A549 (cell line): ENCODE data around the gene COL2A1. TPM values are rescaled to one million over a fixed set of nuclear protein-coding genes. Genes with fewer than 3 reads are reported as not detected.

ENCODE experiments used
- ATAC-seq, 2 experiments: fragments of 200-7000 bp in 1 of 2; fragments of >200 bp in 1 of 2; cut with Nextera tagmentation in 1 of 2; cut with Tn5 transposase in 1 of 2; 3 replicates each; pipeline versions ENCODE4 v1.8.0 to v1.9.1; 2018 to 2020; ENCODE audit warnings: mild to moderate bottlenecking in 1 of 2, moderate library complexity in 1 of 2
- CTCF ChIA-PET: fragments of 300-600 bp; sonication (Branson Sonifier 250); formaldehyde crosslinking; extraction: SDS; loops from one replicate; lab custom pipeline; 2021; ENCODE audit warnings: antibody characterized with exemption, inconsistent platforms; lab: Yijun Ruan, JAX
- POLR2A ChIA-PET: fragments of 350-600 bp; formaldehyde crosslinking; extraction: SDS; loops from one replicate; lab custom pipeline; 2021; ENCODE audit warnings: antibody characterized with exemption, inconsistent platforms; lab: Yijun Ruan, JAX
- DNase-seq, 2 experiments: peaks; one replicate each; pipeline versions ENCODE4 v3.0.0 to v3.0.0-alpha.2; 2011 to 2016; ENCODE audit warnings: low read depth in 1 of 2, low spot score in 1 of 2
- FAIRE-seq: peaks from 2 replicates; lab custom pipeline; 2011; peaks lifted over from hg19 to GRCh38; lab: Jason Lieb, UNC
- H3K27ac ChIP-seq, 2 experiments: fragments of >200 bp; sonication (Bioruptor Twin); formaldehyde crosslinking; 3 replicates each; pipeline ENCODE4 v1.5.1; 2016 to 2017
- H3K4me1 ChIP-seq: fragments of >200 bp; sonication (Bioruptor Twin); formaldehyde crosslinking; 3 replicates; pipeline ENCODE4 v1.6.1; 2016
- H3K4me2 ChIP-seq: fragments of >200 bp; sonication (Bioruptor Twin); formaldehyde crosslinking; 3 replicates; pipeline ENCODE4 v1.6.1; 2016
- H3K4me3 ChIP-seq: fragments of >200 bp; sonication (Bioruptor Twin); formaldehyde crosslinking; 3 replicates; pipeline ENCODE4 v1.5.1; 2016
- H3K9me3 ChIP-seq: fragments of >200 bp; sonication (Bioruptor Twin); formaldehyde crosslinking; 3 replicates; pipeline ENCODE4 v1.6.1; 2016
- BHLHE40 ChIP-seq: IDR thresholded peaks from 2 replicates; pipeline ENCODE4 v1.6.1; 2012; ENCODE audit warnings: low read depth, low read length, inconsistent platforms
- CBX2 ChIP-seq: fragments of 200-600 bp; sonication (generic); IDR thresholded peaks from 2 replicates; pipeline ENCODE4 v1.6.1; 2016; ENCODE audit warnings: low read depth, mild to moderate bottlenecking, borderline replicate concordance
- CBX8 ChIP-seq: fragments of 200-600 bp; sonication (generic); IDR thresholded peaks from 2 replicates; pipeline ENCODE4 v1.6.1; 2016
- CEBPB ChIP-seq, 2 experiments: fragments of >200 bp in 1 of 2; sonication (Bioruptor Twin) in 1 of 2; formaldehyde crosslinking in 1 of 2; IDR thresholded peaks; 2 replicates each; pipeline ENCODE4 v1.6.1; 2012 to 2016
- EP300 ChIP-seq, 2 experiments: fragments of >200 bp; sonication (Bioruptor Twin); formaldehyde crosslinking; IDR thresholded peaks; 2 replicates in 1 of 2; 3 replicates in 1 of 2; pipeline ENCODE4 v1.6.1; 2016 to 2017
- FOSB ChIP-seq: fragments of 250-450 bp; sonication (Bioruptor Pico); IDR thresholded peaks from 2 replicates; pipeline ENCODE4 v1.5.0; 2020; ENCODE audit warnings: mild to moderate bottlenecking, moderate library complexity
- FOSL2 ChIP-seq, 2 experiments: fragments of 450-650 bp in 1 of 2; fragments of >200 bp in 1 of 2; sonication (Bioruptor Twin) in 1 of 2; formaldehyde crosslinking; IDR thresholded peaks; 2 replicates each; pipeline versions ENCODE4 v1.5.0 to v1.6.1; 2016 to 2020; ENCODE audit warnings: mild to moderate bottlenecking in 1 of 2, moderate library complexity in 1 of 2
- FOXS1 ChIP-seq: fragments of 250-450 bp; sonication (Bioruptor Pico); IDR thresholded peaks from 2 replicates; pipeline ENCODE4 v1.5.0; 2020; ENCODE audit warnings: mild to moderate bottlenecking, moderate library complexity
- HDAC2 ChIP-seq: fragments of 200-600 bp; sonication (generic); IDR thresholded peaks from 2 replicates; pipeline ENCODE4 v1.6.1; 2016
- HOXB13 ChIP-seq: fragments of 250-450 bp; sonication (Bioruptor Pico); IDR thresholded peaks from 2 replicates; pipeline ENCODE4 v1.5.0; 2020; ENCODE audit warnings: low read depth, mild to moderate bottlenecking, moderate library complexity
- HOXB5 ChIP-seq: fragments of 250-450 bp; sonication (Bioruptor Pico); IDR thresholded peaks from 2 replicates; pipeline ENCODE4 v1.5.0; 2020; ENCODE audit warnings: mild to moderate bottlenecking, moderate library complexity
- JUN ChIP-seq, 2 experiments: fragments of >200 bp; sonication (Bioruptor Twin); formaldehyde crosslinking; IDR thresholded peaks; 2 replicates in 1 of 2; 3 replicates in 1 of 2; pipeline ENCODE4 v1.6.1; 2016 to 2017
- JUNB ChIP-seq: fragments of >200 bp; sonication (Bioruptor Twin); formaldehyde crosslinking; IDR thresholded peaks from 2 replicates; pipeline ENCODE4 v1.6.1; 2016
- KDM1A ChIP-seq: fragments of 200-600 bp; sonication (generic); IDR thresholded peaks from 2 replicates; pipeline ENCODE4 v1.6.1; 2016; ENCODE audit warnings: low read depth, mild to moderate bottlenecking
- MAZ ChIP-seq: fragments of 150-350 bp; IDR thresholded peaks from 2 replicates; pipeline ENCODE4 v1.6.1; 2014; ENCODE audit warnings: antibody characterized with exemption, low read depth, low read length, borderline replicate concordance
- MYC ChIP-seq: IDR thresholded peaks from 2 replicates; pipeline ENCODE4 v1.6.1; 2012; ENCODE audit warnings: mild to moderate bottlenecking, inconsistent platforms, low read length, improper control_type of control experiment, borderline replicate concordance
- NFE2L2 ChIP-seq: fragments of 150-350 bp; conservative IDR thresholded peaks from 2 replicates; pipeline ENCODE4 v1.6.1; 2014; ENCODE audit warnings: low read length
- NR3C1 ChIP-seq: fragments of >200 bp; sonication (Bioruptor Twin); formaldehyde crosslinking; IDR thresholded peaks from 3 replicates; pipeline ENCODE4 v1.6.1; 2017
- POLR2AphosphoS2 ChIP-seq: conservative IDR thresholded peaks from 2 replicates; pipeline ENCODE4 v1.6.1; 2012; ENCODE audit warnings: low read length, improper control_type of control experiment, inconsistent platforms
- RAD21 ChIP-seq, 2 experiments: fragments of >200 bp in 1 of 2; sonication (Bioruptor Twin) in 1 of 2; formaldehyde crosslinking in 1 of 2; IDR thresholded peaks in 1 of 2; conservative IDR thresholded peaks in 1 of 2; 2 replicates in 1 of 2; 3 replicates in 1 of 2; pipeline ENCODE4 v1.6.1; 2012 to 2018; ENCODE audit warnings: inconsistent platforms in 1 of 2
- RFX5 ChIP-seq: fragments of 450-650 bp; IDR thresholded peaks from 2 replicates; pipeline ENCODE4 v1.7.1; 2014; ENCODE audit warnings: antibody characterized with exemption, mild to moderate bottlenecking, moderate library complexity
- RNF2 ChIP-seq: fragments of 200-600 bp; sonication (generic); IDR thresholded peaks from 2 replicates; pipeline ENCODE4 v1.6.1; 2016; ENCODE audit warnings: low read depth, mild to moderate bottlenecking, antibody characterized with exemption, moderate library complexity, borderline replicate concordance
- TFCP2L1 ChIP-seq: fragments of 250-450 bp; sonication (Bioruptor Pico); IDR thresholded peaks from 2 replicates; pipeline ENCODE4 v1.5.0; 2021; ENCODE audit warnings: mild to moderate bottlenecking
- TP53 ChIP-seq: fragments of 250-450 bp; sonication (Bioruptor Pico); IDR thresholded peaks from 2 replicates; pipeline ENCODE4 v1.5.0; 2021; ENCODE audit warnings: mild to moderate bottlenecking, moderate library complexity
- ZNF302 ChIP-seq: fragments of 250-450 bp; sonication (Bioruptor Pico); IDR thresholded peaks from 2 replicates; pipeline ENCODE4 v1.9.0; 2021; ENCODE audit warnings: inconsistent platforms, mild to moderate bottlenecking, moderate library complexity
- WGBS: methylation state at CpG from one replicate; pipeline ENCODE4 v1.1.6; 2017; ENCODE audit errors: missing lambda C conversion rate; 5-methylcytosine and 5-hydroxymethylcytosine counted together
- polyA plus RNA-seq, 4 experiments: library from polyadenylated mRNA; depleted of rRNA in 3 of 4; stranded (reverse); fragments of >200 nt; fragmentation: RNase III in 1 of 4; extraction: RNeasy Plus Mini Kit Qiagen cat#74134 plus additional on column Dnase treatment in 1 of 4; gene quantifications; 2 replicates in 3 of 4; 3 replicates in 1 of 4; pipeline ENCODE4 v1.2.3, GENCODE V29; 2011 to 2017
- TF ChIP-seq, protein P1 (sequence below): fragments of >200 bp; sonication (Bioruptor Twin); formaldehyde crosslinking; IDR thresholded peaks from 2 replicates; pipeline ENCODE4 v1.6.1; 2016
- TF ChIP-seq, protein P2 (sequence below): fragments of 450-650 bp; IDR thresholded peaks from 2 replicates; pipeline ENCODE4 v1.6.1; 2014; ENCODE audit warnings: antibody characterized with exemption

The COL2A1 gene
- polyA plus RNA-seq, 2 of the 4 experiments (the other 2 are of a cell fraction): 0.01 TPM; not detected in 1

DNA sequence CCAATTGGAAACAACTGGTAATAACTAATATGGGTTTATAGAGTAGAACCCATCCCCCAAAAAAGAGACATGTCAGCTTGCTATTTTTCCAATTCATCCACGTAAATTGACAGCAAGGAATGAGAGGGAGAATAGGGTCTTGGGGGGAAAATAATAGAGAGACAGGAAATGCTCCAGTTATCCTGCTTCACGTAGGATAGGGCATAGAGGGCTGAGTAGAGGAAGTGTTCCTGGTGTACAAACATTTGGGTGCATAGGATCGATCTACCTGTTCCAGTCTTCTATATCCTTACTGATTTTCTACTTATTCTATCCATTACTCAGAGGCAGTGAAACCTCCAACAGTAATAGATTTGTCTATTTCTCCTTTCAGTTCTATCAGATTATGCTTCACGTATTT lies 49.6 kb upstream of the COL2A1 start (continued):
- TF ChIP-seq FOSL2 (IDR thresholded peaks at IDR 0.05): no peak
- TF ChIP-seq FOSL2 (CRISPR knock-in tag; IDR thresholded peaks at IDR 0.05): no peak

DNA sequence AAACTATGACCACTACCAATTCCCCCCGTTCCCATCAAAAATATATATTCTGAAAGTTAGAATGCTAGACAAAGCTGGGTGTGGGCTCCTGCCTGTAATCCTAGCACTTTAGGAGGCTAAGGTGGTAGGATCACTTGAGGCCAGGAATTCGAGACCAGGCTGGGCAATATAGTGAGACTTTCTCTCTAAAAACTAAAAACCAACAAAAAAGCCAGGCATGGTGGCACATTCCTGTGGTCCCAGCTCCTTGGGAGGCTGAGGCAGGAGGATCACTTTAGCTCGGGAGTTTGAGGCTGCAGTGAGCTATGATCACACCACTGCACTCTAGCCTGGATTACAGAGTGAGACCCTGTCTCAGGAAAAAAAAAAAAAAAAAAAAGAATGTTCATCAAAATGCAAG lies 48.8 kb upstream of the COL2A1 start:
- Histone ChIP-seq H3K4me2 (no peak overlapping the region), H3K9me3 (no peaks in the 10 kb centered on the region; the same call in 2 of the 3 replicates), H3K4me1 (no peaks in the 10 kb centered on the region)
- POLR2A ChIA-PET: interaction anchor here (0.6 kb wide), 1 partner anchor 104 kb away, joined by 3 read pairs; the partner anchor contains the start of gene ASB8
- 91% methylated on average over 3 of the region's 3 CpGs for WGBS
- DNase-seq (no peak), ATAC-seq (no peak)
- TF ChIP-seq CBX2 (no peak), FOXS1 (CRISPR knock-in tag) (no peak), HDAC2 (no peak), NFE2L2 (no peak), JUNB (no peak), ZNF302 (CRISPR knock-in tag) (no peak), HOXB5 (CRISPR knock-in tag) (no peak)
- TF ChIP-seq, protein P1, sequence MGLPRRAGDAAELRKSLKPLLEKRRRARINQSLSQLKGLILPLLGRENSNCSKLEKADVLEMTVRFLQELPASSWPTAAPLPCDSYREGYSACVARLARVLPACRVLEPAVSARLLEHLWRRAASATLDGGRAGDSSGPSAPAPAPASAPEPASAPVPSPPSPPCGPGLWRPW: no peak
- TF ChIP-seq, all 56 proteins: peak for 0
- no peak overlapping the region for H3K27ac ChIP-seq
- no peak overlapping the region for H3K4me3 ChIP-seq
- CTCF ChIA-PET: interaction anchor here (0.5 to 1.1 kb wide), 5 partner anchors 9 to 113 kb away, joined by 3 to 4 read pairs (median 3); no protein-coding TSS in a partner anchor
- FAIRE-seq: no peak

DNA sequence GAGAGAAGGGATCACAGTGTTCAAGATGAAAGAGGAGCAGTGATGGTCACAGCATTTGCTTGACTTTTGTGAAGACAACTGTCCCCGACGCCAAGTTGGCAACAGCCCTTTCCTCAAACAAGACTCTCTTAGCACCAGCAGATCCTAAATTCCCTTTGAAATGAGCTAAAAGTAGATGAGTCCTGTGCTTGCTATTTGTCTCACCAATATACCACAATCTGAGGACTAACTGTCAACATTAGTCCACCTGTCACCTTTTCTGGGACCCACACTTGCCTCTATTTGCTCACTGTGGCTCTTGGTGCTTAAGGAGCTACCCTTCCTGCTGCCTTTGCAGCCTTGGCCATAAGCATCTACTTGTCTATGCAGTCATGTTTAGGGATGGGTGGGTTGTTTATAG lies 47.4 kb upstream of the COL2A1 start:
- POLR2A ChIA-PET: interaction anchor here (1.1 kb wide), 1 partner anchor 106 kb away, joined by 3 read pairs; the partner anchor contains the start of gene ASB8
- WGBS: 92% methylated on average over 2 of the region's 2 CpGs
- no peak overlapping the region for H3K27ac ChIP-seq
- H3K4me1 ChIP-seq: no peaks in the 10 kb centered on the region
- DNase-seq: no peak
- CTCF ChIA-PET: interaction anchor here (1.0 to 1.2 kb wide), 2 partner anchors 10 to 88 kb away, joined by 3 to 4 read pairs; partner anchors contain the start of gene TMEM106C
- no peaks in the 10 kb centered on the region for H3K9me3 ChIP-seq
- no peak overlapping the region for H3K4me3 ChIP-seq
- no peak overlapping the region for H3K4me2 ChIP-seq
- no peak for TF ChIP-seq RNF2
- TF ChIP-seq TFCP2L1: no peak
- TF ChIP-seq CBX2: no peak
- TF ChIP-seq TP53: no peak
- TF ChIP-seq NFE2L2: no peak
- no peak for TF ChIP-seq MAZ
- no peak for TF ChIP-seq BHLHE40
- no peak for TF ChIP-seq KDM1A
- TF ChIP-seq RAD21 (conservative IDR thresholded peaks at IDR 0.05 in 1 of 2, IDR thresholded peaks at IDR 0.05 in 1 of 2): no peak
- no peak for TF ChIP-seq CBX8
- no peak for TF ChIP-seq HOXB13
- no peak for TF ChIP-seq EP300 (IDR thresholded peaks at IDR 0.05)
- no peak for FAIRE-seq
- ATAC-seq: no peak

DNA sequence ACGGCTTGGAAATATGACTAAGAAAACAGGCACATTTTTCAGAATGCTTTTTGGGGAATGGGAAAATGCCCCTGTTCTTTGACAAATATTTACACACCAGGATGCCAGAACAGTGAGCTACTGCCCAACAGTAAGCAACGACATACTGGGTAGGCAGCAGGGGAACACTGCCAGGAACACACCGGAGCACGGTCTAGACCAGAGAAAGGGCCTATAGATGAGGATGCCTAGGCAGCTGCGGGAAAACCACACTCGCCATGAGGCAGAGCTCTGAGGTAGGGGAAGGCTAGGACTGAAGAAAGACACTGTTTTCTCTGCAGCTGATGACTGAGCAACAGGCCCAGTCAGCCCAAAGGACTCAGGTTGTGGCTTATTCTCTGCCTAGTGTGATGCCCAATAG lies 45.9 kb upstream of the COL2A1 start:
- DNase-seq (no peak), FAIRE-seq (no peak), ATAC-seq (no peak)
- Histone ChIP-seq H3K9me3 (no peaks in the 10 kb centered on the region), H3K27ac (no peak overlapping the region), H3K4me1 (no peaks in the 10 kb centered on the region), H3K4me3 (no peak overlapping the region), H3K4me2 (no peak overlapping the region)
- CTCF ChIA-PET: no interaction called here
- TF ChIP-seq RFX5: no peak
- no peak for TF ChIP-seq NR3C1
- TF ChIP-seq, protein P2, sequence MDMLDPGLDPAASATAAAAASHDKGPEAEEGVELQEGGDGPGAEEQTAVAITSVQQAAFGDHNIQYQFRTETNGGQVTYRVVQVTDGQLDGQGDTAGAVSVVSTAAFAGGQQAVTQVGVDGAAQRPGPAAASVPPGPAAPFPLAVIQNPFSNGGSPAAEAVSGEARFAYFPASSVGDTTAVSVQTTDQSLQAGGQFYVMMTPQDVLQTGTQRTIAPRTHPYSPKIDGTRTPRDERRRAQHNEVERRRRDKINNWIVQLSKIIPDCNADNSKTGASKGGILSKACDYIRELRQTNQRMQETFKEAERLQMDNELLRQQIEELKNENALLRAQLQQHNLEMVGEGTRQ: no peak
- no peak for TF ChIP-seq NFE2L2
- TF ChIP-seq CEBPB (IDR thresholded peaks at IDR 0.05): no peak
- no peak for TF ChIP-seq POLR2AphosphoS2
- TF ChIP-seq KDM1A: no peak
- TF ChIP-seq MYC: no peak
- TF ChIP-seq JUN (IDR thresholded peaks at IDR 0.05): no peak
- TF ChIP-seq FOSB (CRISPR knock-in tag): no peak
- TF ChIP-seq FOSL2 (IDR thresholded peaks at IDR 0.05): no peak
- TF ChIP-seq FOSL2 (CRISPR knock-in tag; IDR thresholded peaks at IDR 0.05): no peak
- 84% methylated on average over 6 of the region's 6 CpGs for WGBS
- POLR2A ChIA-PET: no interaction called here
